Measurements from ENCODE around the gene HINFP. TPM values are rescaled to one million over a fixed set of nuclear protein-coding genes. Genes with fewer than 3 reads are reported as not detected.

HINFP gene
- polyA plus RNA-seq (50.0 and 58.8 TPM in 2 replicates), polyA minus RNA-seq (41.7 and 42.1 TPM in 2 replicates)

GRCh38 chr11:119121008-119121810 lies at the start of gene HINFP:
Gene HINFP, plus strand, starts transcription at chr11:119121580. Its CDS starts 5,365 bp downstream, at chr11:119126945.
- Histone ChIP-seq H3K4me3 (ENCODE audit: low read length) (peak within 1 kb of the TSS; percentile 91), H3K79me2 (replicated peaks; ENCODE audit: insufficient read depth, low read length) (peaks cover 17% of the 10 kb centered on the region), H3F3A (ENCODE audit: insufficient read depth, low read length, poor library complexity, severe bottlenecking) (no peaks in the 10 kb centered on the region), H3K27me3 (ENCODE audit: insufficient read depth, low read depth, low read length) (no peaks in the 10 kb centered on the region), H3K4me2 (ENCODE audit: low read length) (peak within 1 kb of the TSS; percentile 71), H3K9me3 (ENCODE audit: low read length) (no peaks in the 10 kb centered on the region), H2AFZ (ENCODE audit: low read depth, low read length) (peak within 1 kb of the TSS; percentile 88), H3K9ac (ENCODE audit: low read length) (peak within 1 kb of the TSS; percentile 85), H3K36me3 (ENCODE audit: insufficient read depth, low read length) (no peaks in the 10 kb centered on the region), H3K27ac (ENCODE audit: low read length) (peak within 1 kb of the TSS; percentile 80), H3K9me2 (ENCODE audit: insufficient read depth, low read length) (no peaks in the 10 kb centered on the region), H4K20me1 (ENCODE audit: insufficient read depth) (no peaks in the 10 kb centered on the region)
- TF ChIP-seq RAD21 (conservative IDR thresholded peaks at IDR 0.05) (peak; percentile 48), MXI1 (conservative IDR thresholded peaks at IDR 0.05; ENCODE audit: poor library complexity, severe bottlenecking) (peak; percentile 91), SMC3 (conservative IDR thresholded peaks at IDR 0.05; ENCODE audit: poor library complexity) (peak; percentile 11), TAF1 (IDR thresholded peaks at IDR 0.05; ENCODE audit: low read depth) (peak; percentile 52), REST (IDR thresholded peaks at IDR 0.05; ENCODE audit: borderline replicate concordance) (no peak), EZH2 (IDR thresholded peaks at IDR 0.05; ENCODE audit: borderline replicate concordance, insufficient read depth, low read length, poor library complexity, severe bottlenecking) (no peak), POLR2AphosphoS5 (IDR thresholded peaks at IDR 0.05) (peak; percentile 89), EP300 (conservative IDR thresholded peaks at IDR 0.05; ENCODE audit: poor library complexity, severe bottlenecking) (no peak)
- TF ChIP-seq, protein P1, sequence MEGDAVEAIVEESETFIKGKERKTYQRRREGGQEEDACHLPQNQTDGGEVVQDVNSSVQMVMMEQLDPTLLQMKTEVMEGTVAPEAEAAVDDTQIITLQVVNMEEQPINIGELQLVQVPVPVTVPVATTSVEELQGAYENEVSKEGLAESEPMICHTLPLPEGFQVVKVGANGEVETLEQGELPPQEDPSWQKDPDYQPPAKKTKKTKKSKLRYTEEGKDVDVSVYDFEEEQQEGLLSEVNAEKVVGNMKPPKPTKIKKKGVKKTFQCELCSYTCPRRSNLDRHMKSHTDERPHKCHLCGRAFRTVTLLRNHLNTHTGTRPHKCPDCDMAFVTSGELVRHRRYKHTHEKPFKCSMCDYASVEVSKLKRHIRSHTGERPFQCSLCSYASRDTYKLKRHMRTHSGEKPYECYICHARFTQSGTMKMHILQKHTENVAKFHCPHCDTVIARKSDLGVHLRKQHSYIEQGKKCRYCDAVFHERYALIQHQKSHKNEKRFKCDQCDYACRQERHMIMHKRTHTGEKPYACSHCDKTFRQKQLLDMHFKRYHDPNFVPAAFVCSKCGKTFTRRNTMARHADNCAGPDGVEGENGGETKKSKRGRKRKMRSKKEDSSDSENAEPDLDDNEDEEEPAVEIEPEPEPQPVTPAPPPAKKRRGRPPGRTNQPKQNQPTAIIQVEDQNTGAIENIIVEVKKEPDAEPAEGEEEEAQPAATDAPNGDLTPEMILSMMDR (IDR thresholded peaks at IDR 0.05; ENCODE audit: poor library complexity, severe bottlenecking) = peak; percentile 35

- H4K20me1 ChIP-seq (ENCODE audit: insufficient read depth) = no peaks in the 10 kb centered on the region
- no peak overlapping the region for H3K27ac ChIP-seq (ENCODE audit: low read length)
- H3F3A ChIP-seq (ENCODE audit: insufficient read depth, low read length, poor library complexity, severe bottlenecking) = no peaks in the 10 kb centered on the region
- no peaks in the 10 kb centered on the region for H3K27me3 ChIP-seq (ENCODE audit: insufficient read depth, low read depth, low read length)
- H3K36me3 ChIP-seq (ENCODE audit: insufficient read depth, low read length) = no peaks in the 10 kb centered on the region
- no peak overlapping the region for H3K4me2 ChIP-seq (ENCODE audit: low read length)
- H3K79me2 ChIP-seq (replicated peaks; ENCODE audit: insufficient read depth, low read length) = no peaks in the 10 kb centered on the region
- H3K4me3 ChIP-seq (ENCODE audit: low read length) = no peak overlapping the region
- H3K9me2 ChIP-seq (ENCODE audit: insufficient read depth, low read length) = no peaks in the 10 kb centered on the region
- H3K9ac ChIP-seq (ENCODE audit: low read length) = no peak overlapping the region
- no peak for TF ChIP-seq EZH2 (IDR thresholded peaks at IDR 0.05; ENCODE audit: borderline replicate concordance, insufficient read depth, low read length, poor library complexity, severe bottlenecking)
- no peak for TF ChIP-seq SMC3 (conservative IDR thresholded peaks at IDR 0.05; ENCODE audit: poor library complexity)
- no peak for TF ChIP-seq EP300 (conservative IDR thresholded peaks at IDR 0.05; ENCODE audit: poor library complexity, severe bottlenecking)
- TF ChIP-seq TAF1 (IDR thresholded peaks at IDR 0.05; ENCODE audit: low read depth) = no peak
- TF ChIP-seq REST (IDR thresholded peaks at IDR 0.05; ENCODE audit: borderline replicate concordance) = no peak
- TF ChIP-seq RAD21 (conservative IDR thresholded peaks at IDR 0.05) = no peak
- TF ChIP-seq POLR2AphosphoS5 (IDR thresholded peaks at IDR 0.05) = no peak
- TF ChIP-seq, protein P1 (IDR thresholded peaks at IDR 0.05; ENCODE audit: poor library complexity, severe bottlenecking) = no peak
- no peak for TF ChIP-seq MXI1 (conservative IDR thresholded peaks at IDR 0.05; ENCODE audit: poor library complexity, severe bottlenecking)
- H3K9me3 ChIP-seq (ENCODE audit: low read length) = no peaks in the 10 kb centered on the region
- H2AFZ ChIP-seq (ENCODE audit: low read depth, low read length) = no peak overlapping the region
These were observed 43.5 kb upstream of the HINFP start for GRCh38 chr11:119077839-119078238.
